Heart left ventricle (tissue), 13 donors: ENCODE results near the gene PARD3.

Experiments
- CTCF ChIP-seq, 12 donors: fragments of 200-600 bp; sonication (generic) in 4 of 12; IDR thresholded peaks; one replicate each; pipeline versions ENCODE4 v1.5.0 to v1.8.0; 2018 to 2022; ENCODE audit warnings: antibody characterized with exemption in 12 of 12, mild to moderate bottlenecking in 5 of 12
- POLR2A ChIP-seq, 2 donors: fragments of 450-650 bp; IDR thresholded peaks; one replicate each; pipeline ENCODE4 v1.6.1; 2017; ENCODE audit warnings: antibody characterized with exemption in 2 of 2, mild to moderate bottlenecking in 2 of 2, moderate library complexity in 2 of 2
- donor health status: ischemic (EF 13 %, LVEDD 7.1; RV severe dilation, severe dysfunction).
- donor health status: DM: no; HTN: yes; CAD: no.
- donor health status: DM: no; HTN: no; CAD: no.
- donor health status: ischemic (EF 25% LVEDD 6.9; RV normal size, moderate dysfunction).
- donor health status: ischemic (EF 25% LVEDD 5.7; RV mildly dilated, moderate dysfunction).
- donor health status: ischemic (EF 35%, LVEDD 5.7; RV mildly dilated, moderate dysfunction).
- donor health status: nonischemic (EF 11% LVEDD 7.7; RV severe dilation, severe dysfunction).
- donor health status: DM: yes; HTN: yes; CAD: no.
- donor health status: PGD.
- donor health status: ischemic (EF 29% LVEDD 5.4; RV normal size, mild dysfunction).
- donor health status: nonischemic (EF 23%, LVEDD 6.1; RV moderate dilation, normal function).

GRCh38 chr10:34549953-34550352 lies 265.1 kb downstream of the PARD3 start:
- TF ChIP-seq CTCF (IDR thresholded peaks at IDR 0.05) (no peak), POLR2A (IDR thresholded peaks at IDR 0.05) (no peak)
